Body of pancreas (tissue), 4 donors: ENCODE data around the gene ZNF232. TPM values are rescaled to one million over a fixed set of nuclear protein-coding genes. Genes with fewer than 3 reads are reported as not detected.
A peak's percentile ranks its signal among the peaks of the same experiment; 100 is the strongest.
"Not testable (repeated sequence)": the region's sequence is repeated elsewhere in the genome, so short reads cannot be mapped to it uniquely, and the experiment has no call there.

Experiments used
- ATAC-seq: fragments of 150-250 bp; one replicate; pipeline ENCODE4 v1.9.1; 2016
- DNase-seq, 4 donors: peaks; one replicate each; pipeline ENCODE4 v3.0.0-alpha.2; 2019
- H3K27ac ChIP-seq, 4 donors: fragments of 200-600 bp; sonication (generic); 1 replicate in 3 of 4; 2 replicates in 1 of 4; pipeline versions ENCODE4 v1.5.1 to v1.6.1; 2016 to 2019; ENCODE audit warnings: mild to moderate bottlenecking in 1 of 4, mixed read lengths in 1 of 4, moderate library complexity in 1 of 4
- H3K27me3 ChIP-seq, 2 donors: fragments of 200-600 bp; sonication (generic); one replicate each; pipeline ENCODE4 v1.6.0; 2016; ENCODE audit warnings: mild to moderate bottlenecking in 1 of 2
- H3K36me3 ChIP-seq, 2 donors: fragments of 200-600 bp; sonication (generic); replicated peaks in 1 of 2; 2 replicates each; pipeline ENCODE4 v1.5.1; 2016; ENCODE audit warnings: low read depth in 2 of 2; ENCODE audit not compliant: insufficient read depth in 1 of 2
- H3K4me1 ChIP-seq: fragments of 200-600 bp; sonication (generic); one replicate; pipeline ENCODE4 v1.6.0; 2016
- H3K4me3 ChIP-seq, 2 donors: fragments of 200-600 bp; sonication (generic); 1 replicate in 1 of 2; 2 replicates in 1 of 2; pipeline ENCODE4 v1.5.1; 2016 to 2019
- H3K9me3 ChIP-seq, 3 donors: fragments of 200-600 bp; sonication (generic); 1 replicate in 2 of 3; 2 replicates in 1 of 3; pipeline ENCODE4 v1.5.1; 2016
- CTCF ChIP-seq, 7 experiments: fragments of 450-650 bp in 4 of 7; fragments of 200-600 bp in 3 of 7; sonication (generic) in 3 of 7; IDR thresholded peaks; one replicate each; pipeline ENCODE4 v1.5.1; 2016 to 2019; ENCODE audit warnings: antibody characterized with exemption in 7 of 7
- POLR2A ChIP-seq, 3 donors: fragments of 450-650 bp; IDR thresholded peaks; one replicate each; pipeline ENCODE4 v1.6.1; 2016; ENCODE audit warnings: antibody characterized with exemption in 3 of 3, mild to moderate bottlenecking in 2 of 3
- WGBS, 2 donors: methylation state at CpG; one replicate each; pipeline ENCODE4 v1.1.5; 2017; 5-methylcytosine and 5-hydroxymethylcytosine counted together
- intact Hi-C: fragments of 100-400 bp; cut with DNase I; formaldehyde crosslinking; loops from one replicate; pipeline ENCODE4 v1.15.1; 2023
- total RNA-seq, 2 donors: library from RNA; depleted of rRNA; stranded (reverse); fragments of >200 nt; gene quantifications; one replicate each; pipeline ENCODE4 v1.1.0, GENCODE V29; 2016

The ZNF232 gene
- total RNA-seq, 2 donors from 2014 or later, result 3.9 to 4.0 TPM

- H3K27ac ChIP-seq, result no peak overlapping the region
- no peaks in the 10 kb centered on the region for H3K9me3 ChIP-seq
- intact Hi-C loops, result no loop called here
- ATAC-seq, result no peak
- peaks cover 15% of the 10 kb centered on the region for H3K4me1 ChIP-seq
- 72 to 75% methylated on average over 16 to 17 of the region's 17 CpGs for WGBS, 2 donors
- no peaks in the 10 kb centered on the region for H3K36me3 ChIP-seq
- no peaks in the 10 kb centered on the region for H3K27me3 ChIP-seq
- no peak for DNase-seq
- TF ChIP-seq CTCF (IDR thresholded peaks at IDR 0.05), result no peak
- TF ChIP-seq POLR2A (IDR thresholded peaks at IDR 0.05), result no peak
- no peak overlapping the region for H3K4me3 ChIP-seq
These were observed 15.2 kb upstream of the ZNF232 start for GRCh38 chr17:5126719-5127488.

- H3K4me1 ChIP-seq, result peaks cover 15% of the 10 kb centered on the region
These were observed 13.2 kb upstream of the ZNF232 start for GRCh38 chr17:5124896-5125295.

GRCh38 chr17:5124125-5124760 is 12.6 kb upstream of the ZNF232 start:
- H3K27me3 ChIP-seq, ATAC-seq, H3K36me3 ChIP-seq, H3K4me3 ChIP-seq, DNase-seq, intact Hi-C loops, H3K27ac ChIP-seq, H3K9me3 ChIP-seq: not testable (repeated sequence)
- H3K4me1 ChIP-seq, result peaks cover 15% of the 10 kb centered on the region
- 63 to 69% methylated on average over 5 of the region's 5 CpGs for WGBS, 2 donors

More at GRCh38 chr17:5124896-5125295, 13.2 kb upstream of the ZNF232 start:
- H3K27ac ChIP-seq, H3K9me3 ChIP-seq, H3K27me3 ChIP-seq, H3K36me3 ChIP-seq, DNase-seq, ATAC-seq, intact Hi-C loops, H3K4me3 ChIP-seq: not testable (repeated sequence)
- 83 to 85% methylated on average over 7 of the region's 7 CpGs for WGBS, 2 donors

- Histone ChIP-seq H3K27me3 (no peaks in the 10 kb centered on the region), H3K27ac (no peak overlapping the region), H3K9me3 (no peaks in the 10 kb centered on the region), H3K36me3 (no peaks in the 10 kb centered on the region), H3K4me1 (peaks cover 15% of the 10 kb centered on the region), H3K4me3 (no peak overlapping the region)
- ATAC-seq (no peak), DNase-seq (no peak)
- WGBS, 2 donors, result 49 to 84% methylated on average over 23 to 53 of the region's 53 CpGs
- intact Hi-C loops, result no loop called here
- TF ChIP-seq POLR2A (IDR thresholded peaks at IDR 0.05) (no peak), CTCF (IDR thresholded peaks at IDR 0.05) (no peak)
These were observed 11.9 kb upstream of the ZNF232 start for GRCh38 chr17:5123343-5124124.

- 2% methylated on average over 69 of the region's 75 CpGs; no CpG with 5 or more reads in 1 of the 2 donors for WGBS, 2 donors
- Histone ChIP-seq H3K4me3 (peak overlapping the region in 1 of 2 donors; percentile 17), H3K4me1 (peaks cover 15% of the 10 kb centered on the region), H3K36me3 (no peaks in the 10 kb centered on the region), H3K27ac (no peak overlapping the region), H3K27me3 (no peaks in the 10 kb centered on the region), H3K9me3 (no peaks in the 10 kb centered on the region)
- ATAC-seq (peak; percentile 70), DNase-seq (peak; percentile 12 to 38 (median 32))
- no peak for TF ChIP-seq POLR2A (IDR thresholded peaks at IDR 0.05)
- TF ChIP-seq CTCF (IDR thresholded peaks at IDR 0.05), result no peak
- intact Hi-C loops, result no loop called here
These were observed 11.1 kb upstream of the ZNF232 start for GRCh38 chr17:5122586-5123342.

GRCh38 chr17:5122056-5122455 is 10.4 kb upstream of the ZNF232 start:
- DNase-seq, result peak in 1 of 4 donors; percentile 7
- 80 to 96% methylated on average over 5 to 7 of the region's 7 CpGs for WGBS, 2 donors
- H3K4me3 ChIP-seq, intact Hi-C loops, H3K27ac ChIP-seq, H3K27me3 ChIP-seq, H3K36me3 ChIP-seq, H3K9me3 ChIP-seq, ATAC-seq: not testable (repeated sequence)
- peaks cover 15% of the 10 kb centered on the region for H3K4me1 ChIP-seq
